Hypothalamus (tissue), 51 donors: Measurements from ENCODE around the gene PEMT.
A peak's percentile ranks its signal among the peaks of the same experiment; 100 is the strongest.

ENCODE experiments used
- DNase-seq, 51 donors: peaks; one replicate each; lab custom pipeline; 2025; lab: John Stamatoyannopoulos, UW

PEMT gene

DNA sequence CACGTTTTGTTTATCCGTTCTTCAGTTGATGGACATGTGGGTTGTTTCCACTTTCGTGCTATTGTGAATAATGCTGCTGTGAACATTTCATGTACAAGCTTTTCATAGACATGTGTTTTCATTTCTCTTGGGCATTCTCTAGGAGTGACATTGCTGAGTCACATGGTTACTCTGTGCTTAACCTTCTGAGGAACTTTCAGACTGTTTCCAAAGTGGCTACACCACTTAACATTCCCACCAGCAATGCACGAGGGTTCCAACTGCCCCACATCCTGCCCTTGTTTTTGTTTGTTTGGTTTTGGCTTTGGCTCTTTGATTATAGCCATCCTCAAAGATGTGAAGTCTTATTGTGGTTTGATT, 14.2 kb upstream of the PEMT start:
- DNase-seq: no peak

DNA sequence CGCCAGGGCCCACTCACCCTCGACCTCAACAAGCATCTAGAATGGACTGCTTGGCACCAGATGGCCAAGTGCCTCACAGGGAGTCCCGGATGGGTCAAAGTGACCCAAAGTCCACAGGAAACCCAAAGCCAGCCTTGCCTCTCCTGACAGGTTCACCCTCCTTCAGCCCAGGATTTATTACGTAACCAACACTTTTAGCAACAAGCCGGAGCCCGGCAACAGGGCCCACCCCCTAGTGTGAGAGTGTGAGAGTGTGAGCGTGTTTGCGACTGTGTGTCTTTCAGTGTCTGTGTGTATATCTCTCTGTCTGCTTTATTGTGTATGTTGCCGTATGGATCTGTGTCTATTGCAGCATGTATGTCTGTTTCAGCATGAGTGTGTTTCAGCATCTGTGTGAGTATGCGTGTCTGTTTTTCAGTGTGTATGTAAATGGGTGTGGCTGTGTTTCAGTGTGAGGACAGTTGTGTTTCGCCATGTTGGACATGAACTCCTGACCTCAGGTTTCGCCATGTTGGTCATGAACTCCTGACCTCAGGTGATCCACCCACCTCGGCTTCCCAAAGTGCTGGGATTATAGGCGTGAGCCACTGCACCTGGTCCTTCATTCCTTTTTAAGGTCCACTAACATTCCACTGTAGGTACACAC, 13.7 kb upstream of the PEMT start:
- DNase-seq: no peak

DNA sequence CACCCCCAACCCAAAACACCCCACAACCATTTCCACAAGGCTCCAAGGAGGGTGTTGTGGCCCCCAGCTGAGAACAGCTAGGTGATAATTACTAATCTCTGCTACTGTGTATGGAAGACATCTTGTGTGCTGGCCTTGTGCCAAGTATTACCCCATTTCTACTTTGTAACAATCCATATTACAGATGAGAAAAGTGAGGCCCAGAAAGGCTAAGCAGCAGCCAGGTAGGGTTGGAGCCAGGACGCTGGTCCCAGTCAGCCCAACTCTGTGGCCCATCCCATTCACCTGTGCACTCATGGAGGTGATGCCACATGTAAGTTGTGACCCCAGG, 12.4 kb upstream of the PEMT start:
- no peak for DNase-seq

GRCh38 chr17:17603178-17603894, 11.8 kb upstream of the PEMT start:
- peak in 5 of 51 donors; percentile 14 to 49 (median 34) for DNase-seq

DNA sequence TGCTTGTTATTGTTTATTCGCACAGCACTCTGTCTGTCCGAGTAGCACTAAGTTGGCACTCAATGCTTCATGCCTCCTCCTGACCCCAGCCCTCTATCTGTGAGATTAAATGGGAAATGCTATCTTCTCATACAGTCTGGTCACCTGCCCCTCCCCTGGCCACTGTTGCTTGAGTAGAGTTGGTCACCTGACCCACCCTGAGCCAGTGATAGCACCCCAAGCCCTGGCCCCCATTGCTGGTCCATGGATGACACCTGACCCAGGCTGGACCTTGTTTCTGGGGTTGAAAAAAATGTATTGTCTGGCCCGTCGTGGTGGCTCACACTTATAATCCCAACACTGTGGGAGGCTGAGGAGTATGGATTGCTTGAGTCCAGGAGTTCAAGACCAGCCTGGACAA, 8.5 kb upstream of the PEMT start:
- DNase-seq: no peak

DNA sequence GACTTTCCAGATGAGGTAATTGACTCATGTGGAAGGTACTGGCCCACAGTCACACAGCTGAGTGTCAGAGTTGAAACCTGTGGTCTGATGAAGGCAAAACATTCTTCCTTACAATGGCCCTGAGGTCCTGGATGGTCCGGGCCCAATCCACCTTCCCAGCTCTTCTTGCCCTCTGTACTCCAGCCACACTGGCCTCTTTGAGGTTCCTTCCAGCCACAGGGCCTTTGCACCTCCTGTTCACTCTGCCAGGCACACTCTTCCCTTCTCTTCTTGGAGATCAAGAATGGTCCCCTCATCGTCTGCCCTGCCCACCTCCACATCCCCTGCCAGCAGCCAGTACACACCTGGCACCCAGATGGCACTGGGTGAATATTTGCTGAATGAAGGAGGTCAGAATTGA, 6.5 kb upstream of the PEMT start:
- DNase-seq: no peak

GRCh38 chr17:17595755-17596154, 4.2 kb upstream of the PEMT start:
- DNase-seq: no peak

DNA sequence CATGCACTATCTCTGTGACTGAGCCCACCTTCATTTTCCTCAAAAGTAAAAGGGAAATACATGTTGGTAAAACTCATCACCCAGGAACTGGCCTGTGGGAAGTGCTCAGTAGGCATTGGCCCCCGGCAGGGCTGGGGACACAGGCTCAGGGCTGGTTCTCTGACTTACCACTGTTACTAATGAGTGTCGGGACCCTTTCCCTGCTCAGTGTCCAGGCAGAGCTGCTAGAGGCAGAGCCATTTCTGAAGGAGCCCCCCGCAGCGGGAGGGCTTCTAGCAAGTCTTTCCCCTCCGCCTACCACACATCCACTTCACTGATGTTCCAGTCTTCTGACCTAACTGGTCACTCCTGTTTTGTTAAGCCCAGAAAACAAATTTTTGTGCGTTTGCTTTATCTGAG, 1.7 kb upstream of the PEMT start:
- no peak for DNase-seq

- peak in 2 of 51 donors; percentile 42 to 44 for DNase-seq
Measured at GRCh38 chr17:17590883-17591354, 589 bp downstream of the PEMT start.

- no peak for DNase-seq
Measured at GRCh38 chr17:17590141-17590751, 1.3 kb downstream of the PEMT start.

DNA sequence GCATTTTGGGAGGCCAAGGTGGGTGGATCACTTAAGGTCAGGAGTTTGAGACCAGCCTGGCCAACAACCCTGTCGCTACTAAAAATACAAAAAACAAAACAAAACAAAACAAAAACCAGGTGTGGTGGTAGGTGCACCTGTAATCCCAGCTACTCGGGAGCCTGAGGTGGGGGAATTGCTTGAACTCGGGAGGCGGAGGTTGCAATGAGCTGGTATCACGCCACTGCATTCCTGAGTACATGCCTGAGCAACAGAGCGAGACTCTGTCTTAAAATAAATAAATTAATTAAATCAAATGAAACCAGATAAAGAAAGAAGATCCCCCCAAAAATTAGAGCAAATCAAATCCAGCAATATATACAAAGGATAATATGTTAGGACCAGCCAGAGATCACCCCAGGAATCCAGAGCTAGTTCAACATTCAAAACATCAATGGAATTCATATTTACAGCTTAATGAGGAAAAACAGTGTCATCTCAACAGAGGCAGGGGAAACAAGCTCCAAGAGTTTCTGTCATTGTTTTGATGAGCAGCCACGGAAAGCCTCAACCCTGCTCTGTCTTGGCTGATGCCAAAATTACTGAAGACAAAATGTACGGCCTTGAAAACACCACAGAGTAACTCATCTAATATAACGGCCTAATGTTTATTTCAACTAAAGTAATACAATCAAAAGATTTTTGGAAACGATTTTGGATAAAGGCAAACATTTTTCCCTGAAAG, 3.7 kb downstream of the PEMT start:
- DNase-seq: no peak

DNA sequence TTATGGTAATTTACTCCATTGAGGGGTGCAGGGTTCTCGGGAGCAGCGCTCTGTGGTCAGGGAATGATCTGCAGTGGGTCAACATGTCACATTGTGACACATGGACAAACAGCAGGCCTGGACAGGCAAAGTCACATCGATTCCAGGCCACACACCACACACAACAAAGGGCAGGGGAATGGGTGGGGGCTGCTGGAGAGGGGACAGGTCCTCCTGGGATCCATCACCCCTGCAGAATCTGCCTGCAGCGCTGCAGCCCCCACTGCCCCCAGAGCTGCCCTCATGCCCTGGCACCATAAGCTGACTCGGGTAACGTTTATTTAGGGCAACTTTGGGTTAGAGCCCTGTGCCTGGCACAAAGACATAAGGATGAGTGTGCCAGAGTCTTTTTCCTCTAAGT, 9.1 kb downstream of the PEMT start:
- DNase-seq: no peak

- no peak for DNase-seq
Measured at GRCh38 chr17:17581509-17581908, 10.0 kb downstream of the PEMT start.

DNA sequence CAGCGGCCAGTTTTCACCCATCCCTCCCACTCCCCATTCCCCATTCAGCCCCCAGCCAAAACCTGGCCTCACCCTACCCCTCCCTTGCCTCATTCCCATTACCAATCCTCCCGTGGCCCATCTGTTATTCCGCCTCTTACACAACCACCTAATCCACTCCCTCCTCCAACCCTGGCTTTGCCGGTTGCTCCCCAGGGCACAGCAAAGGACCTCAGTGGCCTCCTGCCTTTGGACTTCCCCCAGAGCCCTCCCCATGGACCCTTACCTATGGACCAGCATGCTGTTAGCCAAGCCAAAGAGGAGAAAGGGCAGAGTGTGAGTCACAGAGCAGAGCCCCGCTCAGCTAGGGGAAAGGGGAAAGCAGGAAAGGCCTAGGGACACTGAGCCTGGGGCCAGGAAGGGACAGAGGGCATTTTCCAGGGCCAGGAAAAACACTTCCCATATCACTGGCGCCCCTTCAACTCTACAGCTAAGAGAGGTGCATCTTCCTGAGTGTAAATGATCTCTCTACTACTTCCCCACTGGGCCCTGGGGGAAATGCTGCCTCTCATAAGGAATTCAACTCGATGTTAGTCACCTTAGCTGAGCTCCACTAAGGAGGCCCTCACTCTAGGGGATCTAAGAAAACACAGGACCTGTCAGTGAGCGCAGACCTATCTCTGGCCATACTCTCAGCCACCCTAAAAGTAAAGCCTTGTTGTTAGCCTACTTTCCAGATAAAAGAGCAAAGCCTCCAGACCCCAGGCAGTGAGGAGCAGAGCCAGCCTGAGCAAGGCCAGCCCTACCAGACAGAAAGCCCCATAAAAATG, 10.6 kb downstream of the PEMT start:
- DNase-seq: no peak

DNA sequence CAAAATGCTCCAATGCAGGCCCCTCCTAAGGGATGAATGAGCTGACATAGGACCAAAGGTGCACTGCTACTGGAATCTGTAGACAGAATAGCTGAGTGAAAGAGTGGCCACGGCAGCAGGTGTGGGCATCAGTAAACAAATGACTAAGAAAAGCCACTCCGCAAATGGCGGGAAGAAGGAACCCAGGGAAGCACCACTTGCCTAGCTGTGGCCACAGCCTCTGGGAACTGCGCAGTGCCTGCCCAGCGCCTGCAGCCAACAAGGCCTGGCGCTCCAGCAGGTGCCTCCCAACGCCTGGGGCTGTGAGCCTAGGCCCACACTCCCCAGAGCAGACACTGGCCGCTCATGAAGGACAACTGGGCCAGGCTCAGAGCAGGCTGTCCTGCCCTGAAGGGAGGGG, 11.8 kb downstream of the PEMT start:
- DNase-seq: no peak

GRCh38 chr17:17577373-17577772, 14.1 kb downstream of the PEMT start:
- no peak for DNase-seq

- no peak for DNase-seq
Measured at GRCh38 chr17:17576772-17577234, 14.7 kb downstream of the PEMT start.

DNA sequence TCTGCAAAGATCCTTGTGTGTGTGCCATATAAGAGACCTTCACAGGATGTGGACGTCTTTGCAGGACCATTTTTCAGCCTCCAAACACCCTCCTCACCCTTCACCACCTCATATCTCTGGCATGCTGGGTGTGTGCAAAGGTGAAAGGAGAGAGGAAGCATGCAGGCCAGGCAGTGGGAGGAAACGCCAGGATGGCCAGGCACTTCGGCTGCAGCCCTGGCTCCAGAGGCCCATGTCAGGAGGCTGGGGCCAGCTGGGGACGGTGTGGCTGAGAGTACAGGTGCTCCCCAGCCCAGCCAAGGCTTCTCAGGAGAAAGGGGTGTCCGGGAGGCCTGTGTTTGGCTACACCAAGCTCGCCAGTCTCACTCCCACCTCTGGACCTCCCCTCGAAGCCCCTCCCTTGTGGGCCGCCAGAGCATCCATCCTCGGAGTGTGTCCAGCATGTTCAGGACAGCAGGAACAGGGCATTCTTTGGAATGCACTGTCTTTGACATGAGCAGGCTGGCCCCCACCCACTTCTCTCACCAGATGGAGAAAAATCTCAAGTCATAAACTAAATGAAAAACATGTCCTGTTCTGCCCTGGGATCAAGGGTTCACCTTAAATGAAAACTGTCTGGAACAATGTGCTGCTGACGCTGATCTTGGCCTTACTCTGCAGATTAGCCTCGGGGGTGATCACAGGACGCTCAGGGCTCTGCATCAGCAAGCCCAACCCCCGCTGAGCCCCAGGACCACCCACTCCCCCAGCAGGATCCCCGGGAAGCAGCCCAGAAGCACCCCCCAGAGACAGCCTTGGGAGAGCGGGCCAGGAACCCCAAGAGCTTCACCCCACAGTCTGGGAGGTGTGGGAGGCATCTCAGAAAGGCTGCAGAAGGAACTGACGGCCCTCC, 15.9 kb downstream of the PEMT start:
- DNase-seq: no peak

GRCh38 chr17:17573912-17574311, 17.6 kb downstream of the PEMT start:
- peak in 1 of 51 donors; percentile 25 for DNase-seq
